BE2C (cell line): Measurements from ENCODE around the gene CD52.
A peak's percentile ranks its signal among the peaks of the same experiment; 100 is the strongest.

Experiments
- DNase-seq: peaks from one replicate; pipeline ENCODE4 v3.0.0-alpha.2; 2020
- H3K27me3 ChIP-seq: fragments of 250-450 bp; sonication (Bioruptor Pico); 2 replicates; pipeline ENCODE4 v1.5.1; 2020; ENCODE audit warnings: mild to moderate bottlenecking
- H3K36me3 ChIP-seq: fragments of 250-450 bp; sonication (Bioruptor Pico); 2 replicates; pipeline ENCODE4 v1.5.1; 2020; ENCODE audit warnings: mild to moderate bottlenecking
- H3K4me1 ChIP-seq: fragments of 250-450 bp; sonication (Bioruptor Pico); 2 replicates; pipeline ENCODE4 v1.5.1; 2020
- H3K4me3 ChIP-seq: 2 replicates; pipeline ENCODE4 v1.5.1; 2011; ENCODE audit warnings: low read depth, low read length
- H3K9me3 ChIP-seq: fragments of 250-450 bp; sonication (Bioruptor Pico); 2 replicates; pipeline ENCODE4 v1.5.1; 2020
- CTCF ChIP-seq: IDR thresholded peaks from 2 replicates; pipeline ENCODE4 v1.5.1; 2012; ENCODE audit warnings: mild to moderate bottlenecking, low read depth, low read length

CD52 gene

GRCh38 chr1:26354972-26355371 is 37.2 kb downstream of the CD52 start:
- no peak for DNase-seq
- Histone ChIP-seq H3K4me1 (no peaks in the 10 kb centered on the region), H3K27me3 (peaks cover 10% of the 10 kb centered on the region), H3K9me3 (no peaks in the 10 kb centered on the region), H3K36me3 (no peaks in the 10 kb centered on the region), H3K4me3 (no peak overlapping the region)
- TF ChIP-seq CTCF, result no peak

DNA sequence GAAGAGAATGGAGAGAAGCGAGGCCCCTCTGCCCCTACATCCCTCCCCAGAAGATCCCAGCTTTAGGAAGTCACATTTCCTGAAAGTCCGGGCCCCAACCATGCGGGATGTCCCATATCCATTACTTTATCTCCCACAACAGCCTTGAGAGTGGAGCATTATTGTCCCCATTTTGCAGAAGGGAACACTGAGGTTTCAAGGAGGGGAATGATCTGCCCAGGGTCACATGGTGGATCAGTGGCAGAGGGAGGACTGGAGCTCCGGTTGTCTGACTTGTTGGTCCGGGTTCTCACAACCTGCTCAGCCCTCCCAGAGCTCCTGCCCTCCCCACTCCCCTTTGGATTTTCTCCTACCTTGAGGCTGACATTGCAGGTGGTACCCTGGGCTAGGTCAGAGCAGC is 38.3 kb downstream of the CD52 start:
- no peak for DNase-seq
- no peaks in the 10 kb centered on the region for H3K4me1 ChIP-seq
- H3K4me3 ChIP-seq, result no peak overlapping the region
- no peaks in the 10 kb centered on the region for H3K9me3 ChIP-seq
- no peaks in the 10 kb centered on the region for H3K36me3 ChIP-seq
- TF ChIP-seq CTCF, result no peak
- H3K27me3 ChIP-seq, result peaks cover 21% of the 10 kb centered on the region

DNA sequence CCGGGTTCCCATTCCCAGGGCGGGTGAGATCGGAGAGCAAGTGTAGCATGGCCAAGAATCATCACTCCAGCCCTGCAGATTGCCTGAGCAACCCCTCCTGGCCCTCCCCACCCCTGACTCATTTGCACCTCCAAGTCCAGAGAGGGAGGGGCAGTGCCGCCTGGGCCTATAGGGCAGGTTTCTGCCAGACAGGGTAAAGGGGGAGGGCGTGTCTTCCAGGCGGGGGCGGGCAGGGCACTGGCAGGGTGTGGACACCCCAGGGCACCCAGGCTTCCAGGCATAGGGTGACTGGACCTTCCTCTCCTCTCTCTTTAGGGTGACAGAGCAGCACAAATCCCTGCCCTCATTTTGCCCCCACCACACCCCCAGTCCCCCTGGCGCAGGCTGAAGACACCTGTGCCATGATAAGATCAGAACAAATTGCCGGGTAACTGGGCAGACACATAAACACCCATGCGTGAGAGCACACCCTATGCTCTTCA is 39.4 kb downstream of the CD52 start:
- Histone ChIP-seq H3K4me3 (no peak overlapping the region), H3K4me1 (no peaks in the 10 kb centered on the region)

DNA sequence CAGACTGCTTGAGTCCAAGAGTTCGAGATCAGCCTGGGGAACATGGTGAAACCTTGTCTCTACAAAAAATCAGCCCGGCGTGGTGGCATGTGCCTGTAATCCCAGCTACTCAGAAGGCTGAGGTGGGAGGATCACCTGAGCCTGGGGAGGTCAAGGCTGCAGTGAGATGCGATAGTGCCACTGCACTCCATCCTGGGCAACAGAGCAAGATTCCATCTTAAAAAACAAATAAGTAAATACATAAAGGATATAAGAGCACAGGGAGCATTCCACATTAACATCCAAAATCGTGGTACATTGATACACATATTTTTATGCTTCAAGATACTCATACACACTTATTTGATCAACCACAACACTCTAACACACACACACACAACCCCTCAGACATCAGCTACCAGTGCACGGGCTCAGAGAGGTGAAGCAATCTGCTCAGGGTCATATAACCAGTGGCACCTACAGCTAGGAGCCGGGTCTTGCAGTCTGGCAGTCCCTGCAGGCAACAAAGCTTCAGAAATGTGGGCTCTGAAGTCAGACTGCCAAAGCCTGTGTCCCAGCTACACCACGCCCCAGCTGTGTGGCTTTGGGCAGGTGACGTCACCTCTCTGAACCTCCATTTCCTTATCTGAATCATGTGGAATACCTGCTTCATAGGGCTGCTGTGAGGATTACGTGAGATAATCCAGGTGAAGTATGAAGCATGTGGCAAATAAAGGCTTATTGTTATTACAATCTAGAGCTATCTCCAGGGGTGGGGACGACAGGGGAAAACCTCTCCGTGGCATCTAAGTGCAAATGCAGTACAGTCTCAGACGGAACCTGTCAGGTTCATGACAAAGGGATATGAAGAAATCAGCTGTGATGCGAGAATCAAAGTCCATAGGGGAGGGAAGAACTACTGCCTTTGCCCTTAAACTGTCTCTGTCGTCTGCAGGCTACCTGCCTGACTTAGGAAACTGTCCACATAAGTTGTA is 40.9 kb downstream of the CD52 start:
- Histone ChIP-seq H3K4me3 (no peak overlapping the region), H3K27me3 (peaks cover 24% of the 10 kb centered on the region), H3K36me3 (no peaks in the 10 kb centered on the region), H3K9me3 (no peaks in the 10 kb centered on the region), H3K4me1 (no peaks in the 10 kb centered on the region)
- TF ChIP-seq CTCF, result no peak
- no peak for DNase-seq

More for the DNA sequence above, 39.4 kb downstream of the CD52 start:
- no peak for TF ChIP-seq CTCF
- H3K36me3 ChIP-seq, result no peaks in the 10 kb centered on the region
- DNase-seq, result no peak
- no peaks in the 10 kb centered on the region for H3K9me3 ChIP-seq
- H3K27me3 ChIP-seq, result peaks cover 24% of the 10 kb centered on the region

DNA sequence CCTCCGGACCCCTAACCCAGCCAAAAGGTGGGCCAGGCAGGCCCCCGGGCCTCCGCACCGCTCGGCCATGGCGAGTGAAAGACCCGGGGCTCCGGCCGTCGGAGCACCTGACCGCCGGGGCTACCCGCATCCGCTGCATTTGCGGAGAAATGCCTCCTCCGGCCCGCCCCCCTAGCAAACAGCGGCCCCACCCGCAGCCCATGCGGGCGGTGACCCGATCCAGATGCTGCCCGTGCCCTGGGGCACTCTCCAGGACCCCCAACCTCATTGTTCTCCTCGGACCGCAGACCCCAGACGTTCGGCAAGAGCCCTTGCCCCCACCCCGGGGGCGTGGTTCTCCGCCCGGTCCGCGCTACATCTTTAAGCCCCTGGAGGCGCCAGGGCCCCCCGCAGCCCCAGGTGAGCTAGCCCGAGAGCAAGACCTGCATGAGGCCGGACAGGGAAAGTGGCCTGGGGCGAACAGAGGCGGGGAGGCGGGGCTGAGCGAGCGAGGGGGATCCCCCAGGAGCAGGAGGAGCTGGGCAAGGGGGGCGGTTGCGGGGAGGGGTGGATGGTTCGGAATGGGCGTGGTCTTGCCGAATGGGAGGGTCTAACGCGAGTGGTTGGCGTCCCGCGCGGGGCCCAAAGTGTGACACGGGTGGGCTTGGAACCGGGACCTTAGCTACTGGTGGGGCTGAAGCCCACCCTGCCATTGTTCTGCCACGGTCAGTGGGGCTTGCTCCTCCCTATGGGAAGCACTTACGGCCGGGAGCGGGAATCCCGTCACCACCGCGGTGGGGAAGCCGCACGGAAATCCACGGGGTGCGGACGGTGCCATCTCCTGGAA is 42.4 kb downstream of the CD52 start:
- Histone ChIP-seq H3K4me3 (0 out of 2 replicates have a peak overlapping the region, but pooled peaks have one; percentile 4), H3K4me1 (no peaks in the 10 kb centered on the region), H3K27me3 (peaks cover 24% of the 10 kb centered on the region)

More for the DNA sequence above, 42.4 kb downstream of the CD52 start:
- TF ChIP-seq CTCF, result no peak
- DNase-seq, result no peak
- Histone ChIP-seq H3K36me3 (no peaks in the 10 kb centered on the region), H3K9me3 (no peaks in the 10 kb centered on the region)
